Measurements from ENCODE around the gene NSF. TPM values are rescaled to one million over a fixed set of nuclear protein-coding genes. Genes with fewer than 3 reads are reported as not detected.
"Not testable (repeated sequence)": the region's sequence is repeated elsewhere in the genome, so short reads cannot be mapped to it uniquely, and the experiment has no call there.

NSF gene
- total RNA-seq: 10 to 100 TPM; 26.0 to 34.3 (median 29.9) TPM
- polyA plus RNA-seq: 8.9 TPM
- long read RNA-seq, donor 1, transcript NSF-201 (21 exons, 3,983 nt): major isoform, 68 of 82 reads
- long read RNA-seq, donor 1, partial matches to known transcripts: 7 of 82 reads
- long read RNA-seq, donor 1, other reads (novel, unspliced or antisense): 5 of 82 reads
- long read RNA-seq, donor 2, transcript NSF-201 (21 exons, 3,983 nt): major isoform, 24 of 31 reads
- long read RNA-seq, donor 2, partial matches to known transcripts: 4 of 31 reads
- long read RNA-seq, donor 2, other reads (novel, unspliced or antisense): 2 of 31 reads
- long read RNA-seq, donor 3, transcript NSF-201 (21 exons, 3,983 nt): major isoform, 145 of 190 reads
- long read RNA-seq, donor 3, transcript NSF-206 (20 exons, 2,667 nt): minor isoform, 9 of 190 reads
- long read RNA-seq, donor 3, partial matches to known transcripts: 19 of 190 reads
- long read RNA-seq, donor 3, other reads (novel, unspliced or antisense): 17 of 190 reads
- long read RNA-seq, donor 4, transcript NSF-201 (21 exons, 3,983 nt): major isoform, 27 of 32 reads
- long read RNA-seq, donor 4, partial matches to known transcripts: 1 of 32 reads
- long read RNA-seq, donor 4, other reads (novel, unspliced or antisense): 2 of 32 reads

GRCh38 chr17:46590157-46591146, at the start of gene NSF:
NSF (plus strand) TSS chr17:46590669; CDS start chr17:46590776, 107 bp downstream.
- H3K4me1 ChIP-seq (ENCODE audit: control insufficient read depth, insufficient read depth, low read length); intact Hi-C loops (cut with DNase I); H3K27me3 ChIP-seq (ENCODE audit: control insufficient read depth, insufficient read depth); H3K4me3 ChIP-seq (ENCODE audit: low read length); H3K27ac ChIP-seq (ENCODE audit: low read length); DNase-seq; H3K9me3 ChIP-seq (ENCODE audit: control insufficient read depth, low read length): not testable (repeated sequence)
- WGBS: no CpG with 5 or more reads among the region's 95 CpGs
- peak; percentile 96 to 98 for ATAC-seq

GRCh38 chr17:46548607-46549006, 41.9 kb upstream of the NSF start:
- intact Hi-C loops (cut with DNase I); H3K4me1 ChIP-seq (ENCODE audit: control insufficient read depth, insufficient read depth, low read length); H3K27me3 ChIP-seq (ENCODE audit: control insufficient read depth, insufficient read depth); H3K4me3 ChIP-seq (ENCODE audit: low read length); ATAC-seq; H3K9me3 ChIP-seq (ENCODE audit: control insufficient read depth, low read length); H3K27ac ChIP-seq (ENCODE audit: low read length): not testable (repeated sequence)
- 94% methylated on average over 9 of the region's 10 CpGs for WGBS
- peak in 1 of 3 donors; percentile 19 for DNase-seq

GRCh38 chr17:46559155-46559554, 31.3 kb upstream of the NSF start:
- H3K27ac ChIP-seq (ENCODE audit: low read length); H3K27me3 ChIP-seq (ENCODE audit: control insufficient read depth, insufficient read depth); H3K4me3 ChIP-seq (ENCODE audit: low read length); intact Hi-C loops (cut with DNase I); DNase-seq; H3K9me3 ChIP-seq (ENCODE audit: control insufficient read depth, low read length); H3K4me1 ChIP-seq (ENCODE audit: control insufficient read depth, insufficient read depth, low read length): not testable (repeated sequence)
- WGBS: no CpG with 5 or more reads among the region's 20 CpGs
- ATAC-seq: peak in 1 of 2 donors; percentile 41

GRCh38 chr17:46560048-46560447, 30.4 kb upstream of the NSF start:
- H3K27me3 ChIP-seq (ENCODE audit: control insufficient read depth, insufficient read depth); H3K27ac ChIP-seq (ENCODE audit: low read length); DNase-seq; H3K4me1 ChIP-seq (ENCODE audit: control insufficient read depth, insufficient read depth, low read length); intact Hi-C loops (cut with DNase I); H3K9me3 ChIP-seq (ENCODE audit: control insufficient read depth, low read length); H3K4me3 ChIP-seq (ENCODE audit: low read length): not testable (repeated sequence)
- peak; percentile 86 to 90 for ATAC-seq
- no CpG with 5 or more reads among the region's 3 CpGs for WGBS

DNA sequence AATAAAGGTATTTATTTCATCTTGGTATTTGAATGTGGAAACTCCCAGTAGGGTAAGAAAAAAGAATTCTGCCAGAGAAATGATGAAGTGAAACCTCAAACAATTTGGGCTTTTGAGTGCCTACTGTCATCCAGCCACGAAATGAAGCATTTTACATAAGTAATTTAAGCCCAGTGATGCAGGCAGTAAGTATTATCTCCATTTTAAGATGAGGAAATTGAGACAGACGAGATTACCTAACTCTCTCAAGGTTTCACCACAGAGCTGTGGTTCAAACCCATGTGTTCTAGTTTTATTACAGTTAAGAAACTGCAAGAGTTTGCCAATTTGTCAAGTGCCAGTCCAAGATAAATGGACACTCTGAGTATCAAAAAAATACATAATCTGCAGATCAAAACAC, 24.2 kb upstream of the NSF start:
- H3K4me1 ChIP-seq (ENCODE audit: control insufficient read depth, insufficient read depth, low read length); H3K9me3 ChIP-seq (ENCODE audit: control insufficient read depth, low read length); H3K4me3 ChIP-seq (ENCODE audit: low read length); intact Hi-C loops (cut with DNase I); H3K27me3 ChIP-seq (ENCODE audit: control insufficient read depth, insufficient read depth); H3K27ac ChIP-seq (ENCODE audit: low read length); DNase-seq: not testable (repeated sequence)
- no CpG with 5 or more reads among the region's 2 CpGs for WGBS
- ATAC-seq: peak; percentile 57 to 73

- DNase-seq; H3K27me3 ChIP-seq (ENCODE audit: control insufficient read depth, insufficient read depth); intact Hi-C loops (cut with DNase I); H3K4me3 ChIP-seq (ENCODE audit: low read length); ATAC-seq; H3K9me3 ChIP-seq (ENCODE audit: control insufficient read depth, low read length); H3K27ac ChIP-seq (ENCODE audit: low read length); H3K4me1 ChIP-seq (ENCODE audit: control insufficient read depth, insufficient read depth, low read length): not testable (repeated sequence)
- WGBS: no CpG with 5 or more reads among the region's 1 CpG
These were observed 23.5 kb upstream of the NSF start for GRCh38 chr17:46566980-46567379.

- H3K27ac ChIP-seq (ENCODE audit: low read length); H3K4me1 ChIP-seq (ENCODE audit: control insufficient read depth, insufficient read depth, low read length); H3K4me3 ChIP-seq (ENCODE audit: low read length); H3K27me3 ChIP-seq (ENCODE audit: control insufficient read depth, insufficient read depth); intact Hi-C loops (cut with DNase I); DNase-seq; H3K9me3 ChIP-seq (ENCODE audit: control insufficient read depth, low read length): not testable (repeated sequence)
- ATAC-seq: peak in 1 of 2 donors; percentile 21
- WGBS: no CpG with 5 or more reads among the region's 4 CpGs
These were observed 18.7 kb upstream of the NSF start for GRCh38 chr17:46571796-46572195.

DNA sequence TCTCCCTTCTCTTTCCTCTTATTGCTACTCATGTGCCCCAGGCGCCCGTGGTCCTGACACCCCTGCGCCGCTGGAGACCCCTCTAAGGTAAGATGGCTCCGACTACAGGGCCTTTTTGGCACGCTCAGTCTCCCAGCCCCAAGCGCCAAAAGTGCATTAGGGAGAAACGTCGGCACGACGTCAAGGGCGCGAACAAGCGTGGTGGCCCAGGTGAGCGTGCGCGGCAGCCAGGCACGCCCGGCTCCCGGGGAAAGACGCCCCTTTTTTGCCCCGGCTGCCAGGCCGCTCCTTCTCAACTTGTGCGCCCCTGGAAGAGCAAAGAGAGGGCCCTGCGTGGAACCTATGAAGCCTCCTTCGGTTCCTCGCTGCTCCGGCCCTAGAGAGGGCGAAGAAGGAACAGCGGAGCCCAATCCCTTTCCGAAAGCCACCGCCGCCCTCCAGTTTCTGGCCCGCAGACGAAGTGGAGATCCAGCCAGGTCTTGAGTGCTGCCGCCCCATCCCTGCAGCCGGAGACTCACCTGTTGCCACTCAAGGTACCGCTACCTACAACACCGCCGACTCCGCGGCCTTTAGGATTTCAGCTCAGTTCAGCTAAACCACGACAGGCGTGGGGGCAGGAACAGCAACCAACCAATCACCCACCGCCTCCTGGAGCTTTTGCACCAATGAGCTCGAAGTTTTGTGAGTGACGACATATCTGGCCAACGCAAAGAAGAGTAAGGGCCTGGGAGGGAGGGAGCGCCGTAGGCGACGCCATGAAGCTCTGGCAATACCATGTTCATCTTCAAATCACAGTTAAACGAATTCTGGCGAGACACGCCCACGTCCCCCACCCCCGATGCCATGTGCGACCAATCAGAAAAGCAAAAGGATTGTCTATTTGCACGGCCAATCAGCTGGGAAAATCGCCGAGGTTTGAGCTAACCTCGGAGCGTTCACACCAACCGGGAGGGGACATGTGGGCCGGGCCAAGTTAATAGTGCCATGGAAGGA, 11.1 kb upstream of the NSF start, which contains the start of gene ARL17A:
ARL17A (minus strand) TSS at position 609 of the 993 bp plus-strand sequence. CDS start 3,369 bp downstream, outside the sequence.
- intact Hi-C loops (cut with DNase I); H3K4me1 ChIP-seq (ENCODE audit: control insufficient read depth, insufficient read depth, low read length); H3K27me3 ChIP-seq (ENCODE audit: control insufficient read depth, insufficient read depth); H3K27ac ChIP-seq (ENCODE audit: low read length); H3K9me3 ChIP-seq (ENCODE audit: control insufficient read depth, low read length): not testable (repeated sequence)
- peak within 1 kb of the TSS; percentile 38 for H3K4me3 ChIP-seq (ENCODE audit: low read length)
- 0% methylated on average over 12 of the region's 65 CpGs for WGBS
- DNase-seq (peak; percentile 92 to 93 (median 93)), ATAC-seq (peak; percentile 98 to 99)

- ATAC-seq; H3K27ac ChIP-seq (ENCODE audit: low read length); H3K27me3 ChIP-seq (ENCODE audit: control insufficient read depth, insufficient read depth); intact Hi-C loops (cut with DNase I); H3K9me3 ChIP-seq (ENCODE audit: control insufficient read depth, low read length); H3K4me1 ChIP-seq (ENCODE audit: control insufficient read depth, insufficient read depth, low read length); DNase-seq: not testable (repeated sequence)
- peak overlapping the region; percentile 38 for H3K4me3 ChIP-seq (ENCODE audit: low read length)
- WGBS: 19% methylated on average over 8 of the region's 18 CpGs
These were observed 10.4 kb upstream of the NSF start for GRCh38 chr17:46580082-46580481.

DNA sequence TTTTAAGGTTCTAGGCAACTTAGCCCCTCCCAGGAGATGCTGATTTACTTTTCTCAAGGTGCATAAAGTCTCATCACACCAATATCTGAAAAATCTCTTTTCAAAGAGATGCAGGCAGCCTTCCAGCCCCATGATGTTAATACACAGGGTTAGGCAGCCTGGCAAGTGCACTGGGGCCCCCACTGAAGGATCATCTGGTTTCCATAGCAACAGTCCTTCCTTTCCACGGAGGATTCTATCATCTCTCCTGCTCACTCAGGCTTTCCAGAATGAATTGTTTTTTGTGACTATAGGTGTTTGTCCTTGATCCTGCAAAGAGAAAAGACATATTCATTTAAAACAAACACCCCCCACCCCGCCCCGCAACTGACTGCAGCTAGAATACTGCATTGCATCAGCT, 5.0 kb upstream of the NSF start:
- intact Hi-C loops (cut with DNase I); DNase-seq; H3K27ac ChIP-seq (ENCODE audit: low read length); H3K27me3 ChIP-seq (ENCODE audit: control insufficient read depth, insufficient read depth); ATAC-seq; H3K9me3 ChIP-seq (ENCODE audit: control insufficient read depth, low read length); H3K4me1 ChIP-seq (ENCODE audit: control insufficient read depth, insufficient read depth, low read length); H3K4me3 ChIP-seq (ENCODE audit: low read length): not testable (repeated sequence)
- WGBS: no CpG with 5 or more reads among the region's 3 CpGs
